ENCODE results near the gene XPNPEP2.
"Not testable (repeated sequence)": the region's sequence is repeated elsewhere in the genome, so short reads cannot be mapped to it uniquely, and the experiment has no call there.

Gene XPNPEP2

DNA sequence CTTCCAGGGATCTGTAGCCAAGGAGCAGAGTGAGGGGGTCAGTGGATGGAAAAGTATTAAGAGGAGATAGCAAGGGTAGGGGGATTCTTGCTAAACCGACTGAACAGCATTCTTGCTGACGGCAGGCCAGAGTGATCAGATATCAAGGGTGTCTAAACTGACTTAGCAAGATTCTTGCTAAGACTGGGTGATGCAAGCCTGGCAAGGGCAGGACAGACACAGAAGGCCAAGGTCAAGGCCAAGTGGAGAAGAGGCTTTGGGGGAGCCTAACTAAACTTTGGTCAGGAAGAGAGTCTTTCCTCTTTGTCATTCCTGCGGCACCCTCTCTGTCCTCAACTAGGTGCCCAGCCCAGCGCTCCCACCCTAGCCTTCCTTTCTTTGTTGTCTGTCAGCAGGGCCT is 799 bp downstream of the XPNPEP2 start:
- FAIRE-seq (no peak), DNase-seq (ENCODE audit: insufficient read length, low spot score) (no peak)
- TF ChIP-seq, protein P1, sequence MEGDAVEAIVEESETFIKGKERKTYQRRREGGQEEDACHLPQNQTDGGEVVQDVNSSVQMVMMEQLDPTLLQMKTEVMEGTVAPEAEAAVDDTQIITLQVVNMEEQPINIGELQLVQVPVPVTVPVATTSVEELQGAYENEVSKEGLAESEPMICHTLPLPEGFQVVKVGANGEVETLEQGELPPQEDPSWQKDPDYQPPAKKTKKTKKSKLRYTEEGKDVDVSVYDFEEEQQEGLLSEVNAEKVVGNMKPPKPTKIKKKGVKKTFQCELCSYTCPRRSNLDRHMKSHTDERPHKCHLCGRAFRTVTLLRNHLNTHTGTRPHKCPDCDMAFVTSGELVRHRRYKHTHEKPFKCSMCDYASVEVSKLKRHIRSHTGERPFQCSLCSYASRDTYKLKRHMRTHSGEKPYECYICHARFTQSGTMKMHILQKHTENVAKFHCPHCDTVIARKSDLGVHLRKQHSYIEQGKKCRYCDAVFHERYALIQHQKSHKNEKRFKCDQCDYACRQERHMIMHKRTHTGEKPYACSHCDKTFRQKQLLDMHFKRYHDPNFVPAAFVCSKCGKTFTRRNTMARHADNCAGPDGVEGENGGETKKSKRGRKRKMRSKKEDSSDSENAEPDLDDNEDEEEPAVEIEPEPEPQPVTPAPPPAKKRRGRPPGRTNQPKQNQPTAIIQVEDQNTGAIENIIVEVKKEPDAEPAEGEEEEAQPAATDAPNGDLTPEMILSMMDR (IDR thresholded peaks at IDR 0.05; ENCODE audit: insufficient read depth, missing control alignments), result no peak

DNA sequence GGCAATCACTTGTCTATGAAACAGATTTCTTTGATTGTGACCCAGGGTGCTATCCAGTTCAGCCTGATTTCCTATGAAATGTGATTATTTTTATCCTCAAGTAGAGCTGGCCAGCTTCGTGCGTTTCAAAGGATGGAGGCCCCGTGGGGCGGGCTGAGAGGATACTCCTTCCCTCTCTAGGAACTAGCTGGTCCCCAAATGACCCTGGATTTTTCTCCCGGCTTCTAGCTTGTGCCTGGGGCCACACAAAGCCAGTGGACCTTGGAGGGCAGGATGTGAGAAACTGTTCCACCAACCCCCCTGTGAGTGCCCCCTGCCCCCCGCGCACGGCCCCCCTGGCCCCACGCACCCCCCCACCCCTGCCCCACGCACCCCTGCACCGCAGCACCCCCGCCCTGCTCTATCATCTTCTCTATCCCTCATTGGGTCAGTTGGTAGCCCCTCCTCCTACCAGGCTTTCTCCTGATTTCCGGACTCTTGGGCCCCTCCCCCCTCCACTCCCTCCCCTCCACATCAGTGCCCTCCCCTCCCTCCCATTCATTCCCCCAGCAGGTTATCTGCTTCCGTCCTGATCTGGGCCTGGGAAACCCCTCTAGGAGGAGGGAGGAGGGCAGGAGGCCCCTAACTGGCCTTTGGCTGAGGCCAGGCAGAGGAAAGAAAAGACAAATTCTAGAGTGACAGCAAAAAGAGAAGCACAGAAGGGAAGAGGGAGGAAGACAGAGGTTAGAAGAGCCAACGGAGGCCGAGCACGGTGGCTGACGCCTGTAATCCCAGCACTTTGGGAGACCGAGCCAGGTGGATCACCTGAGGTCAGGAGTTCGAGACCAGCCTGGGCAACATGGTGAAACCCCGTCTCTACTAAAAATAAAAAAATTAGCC is 3.3 kb downstream of the XPNPEP2 start:
- TF ChIP-seq, protein P1 (IDR thresholded peaks at IDR 0.05; ENCODE audit: insufficient read depth, missing control alignments), result no peak
- DNase-seq (ENCODE audit: insufficient read length, low spot score) (no peak), FAIRE-seq (no peak)

DNA sequence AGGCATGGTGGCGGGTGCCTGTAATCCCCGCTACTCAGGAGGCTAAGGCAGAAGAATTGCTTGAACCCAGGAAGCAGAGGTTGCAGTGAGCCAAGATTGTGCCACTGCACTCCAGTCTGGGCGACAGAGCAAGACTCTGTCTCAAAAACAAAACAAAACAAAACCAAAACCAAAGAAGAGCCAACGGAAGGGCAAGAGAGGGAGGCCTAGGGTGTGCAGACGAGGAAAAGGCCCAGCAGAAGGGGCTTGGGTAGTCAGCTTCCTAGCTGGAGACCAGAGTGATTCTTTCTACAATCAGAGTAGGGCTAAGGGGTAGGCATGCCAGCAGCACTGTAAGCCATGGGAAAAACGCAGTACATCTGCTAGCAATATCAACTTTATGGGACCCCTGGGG is 4.0 kb downstream of the XPNPEP2 start:
- not testable (repeated sequence) for DNase-seq (ENCODE audit: insufficient read length, low spot score); FAIRE-seq

DNA sequence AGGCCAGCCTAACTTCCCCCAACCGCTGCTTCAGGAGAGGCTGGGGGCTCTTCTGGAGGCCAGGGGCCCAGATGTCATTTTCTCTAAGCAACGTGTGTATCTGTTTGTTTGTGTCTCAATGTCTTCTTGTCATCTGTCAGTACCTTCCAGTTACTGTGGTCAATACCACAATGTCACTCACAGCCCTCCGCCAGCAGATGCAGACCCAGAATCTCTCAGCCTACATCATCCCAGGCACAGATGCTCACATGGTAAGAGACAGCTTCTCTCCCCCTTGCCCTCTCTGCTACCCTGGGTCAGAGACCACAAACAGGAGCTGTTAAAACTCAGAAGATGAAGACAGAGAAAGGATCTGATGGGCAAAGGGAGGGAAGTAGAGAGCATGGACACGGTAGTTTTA is 5.0 kb downstream of the XPNPEP2 start:
- DNase-seq (ENCODE audit: insufficient read length, low spot score) (no peak), FAIRE-seq (no peak)
- TF ChIP-seq, protein P1 (IDR thresholded peaks at IDR 0.05; ENCODE audit: insufficient read depth, missing control alignments), result no peak

DNA sequence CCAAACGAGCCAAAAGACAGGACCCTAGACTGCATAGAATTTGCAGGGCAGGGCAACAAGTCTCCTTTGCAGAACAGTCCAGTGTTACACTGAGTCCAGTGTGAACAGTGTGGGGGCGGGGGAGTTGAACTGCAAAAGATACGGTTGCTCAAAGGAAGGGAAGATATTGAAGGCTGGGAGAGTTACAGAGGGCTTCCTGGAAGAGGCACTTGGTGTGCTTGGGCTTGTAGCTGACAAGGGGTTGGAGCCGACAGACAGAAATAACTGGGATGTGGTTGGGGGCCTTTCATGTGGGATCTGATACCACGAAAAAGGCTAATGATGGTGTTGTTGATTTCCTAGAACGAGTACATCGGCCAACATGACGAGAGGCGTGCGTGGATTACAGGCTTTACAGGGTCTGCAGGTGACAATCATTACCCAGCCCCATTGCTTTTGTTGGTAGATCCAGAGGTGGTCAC is 6.1 kb downstream of the XPNPEP2 start:
- FAIRE-seq (no peak), DNase-seq (ENCODE audit: insufficient read length, low spot score) (no peak)
- TF ChIP-seq, protein P1 (IDR thresholded peaks at IDR 0.05; ENCODE audit: insufficient read depth, missing control alignments), result no peak

DNA sequence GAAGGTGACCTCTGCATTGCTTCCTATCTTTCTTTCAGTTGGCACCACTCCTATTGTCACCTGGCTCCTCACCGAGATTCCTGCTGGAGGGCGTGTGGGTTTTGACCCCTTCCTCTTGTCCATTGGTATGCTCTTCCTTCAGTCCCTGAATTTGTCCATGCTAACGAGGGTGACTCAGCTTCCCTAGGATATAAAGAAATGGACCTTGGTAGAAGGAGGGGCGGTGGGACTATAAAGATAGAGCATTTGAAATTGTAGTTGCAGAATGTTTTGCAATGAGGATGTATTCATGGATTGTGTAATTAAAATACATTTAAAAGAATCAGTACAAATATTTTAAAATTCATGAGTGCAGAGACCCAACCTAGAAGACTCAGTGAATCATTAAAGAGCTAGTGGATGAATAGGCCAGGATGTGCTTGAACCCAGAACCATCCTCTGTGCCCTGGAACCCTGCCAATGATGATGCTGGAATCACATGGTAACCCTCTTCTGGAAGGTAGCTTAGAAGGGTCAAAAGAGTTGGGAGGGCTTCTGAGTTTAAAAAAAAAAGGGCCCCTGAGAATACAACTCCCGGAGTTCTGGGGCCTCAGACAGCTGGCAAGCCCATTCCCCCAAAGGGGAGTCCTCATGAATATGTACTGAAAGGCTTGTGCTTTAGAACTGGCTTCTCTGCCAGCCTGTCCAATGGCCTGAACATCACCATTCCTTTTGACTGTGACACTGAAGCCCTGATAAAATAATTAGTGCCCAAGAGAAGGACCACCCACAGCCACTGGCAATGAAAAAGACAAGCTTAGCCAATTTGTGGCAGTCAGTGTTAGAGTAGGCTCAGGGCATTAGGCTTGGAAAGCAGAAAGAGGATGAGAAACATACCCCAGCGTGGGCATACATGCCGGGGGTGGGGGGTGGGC is 8.0 kb downstream of the XPNPEP2 start:
- FAIRE-seq (no peak), DNase-seq (ENCODE audit: insufficient read length, low spot score) (no peak)
- TF ChIP-seq, protein P1 (IDR thresholded peaks at IDR 0.05; ENCODE audit: insufficient read depth, missing control alignments), result no peak

DNA sequence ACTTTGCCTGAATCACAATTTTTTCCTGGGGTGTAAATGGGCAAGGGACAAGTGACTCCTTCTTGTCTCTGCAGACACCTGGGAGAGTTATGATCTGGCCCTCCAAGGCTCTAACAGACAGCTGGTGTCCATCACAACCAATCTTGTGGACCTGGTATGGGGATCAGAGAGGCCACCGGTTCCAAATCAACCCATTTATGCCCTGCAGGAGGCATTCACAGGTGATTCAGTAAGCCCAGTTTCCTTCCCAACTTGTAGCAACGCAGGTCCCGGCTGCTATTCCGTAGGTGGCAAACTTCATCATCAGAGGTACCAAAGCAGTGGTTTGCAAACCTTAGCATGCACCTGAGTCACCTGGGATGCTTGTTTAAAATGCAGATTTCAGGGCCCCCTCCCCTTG is 8.8 kb downstream of the XPNPEP2 start:
- TF ChIP-seq, protein P1 (IDR thresholded peaks at IDR 0.05; ENCODE audit: insufficient read depth, missing control alignments), result no peak
- DNase-seq (ENCODE audit: insufficient read length, low spot score) (no peak), FAIRE-seq (no peak)
